OCI-LY1 (cell line): ENCODE measurements around the gene DIAPH3.

Experiments used
- H2AFZ ChIP-seq: fragments of 200-600 bp; sonication (generic), shearing (Covaris generic); 2 replicates; pipeline ENCODE4 v1.6.0; 2014; ENCODE audit warnings: antibody characterized with exemption, mild to moderate bottlenecking, low read length
- H3F3A ChIP-seq: fragments of 200-600 bp; sonication (generic), shearing (Covaris generic); 2 replicates; pipeline ENCODE4 v1.6.0; 2014; ENCODE audit warnings: mild to moderate bottlenecking, antibody characterized with exemption, low read length, moderate library complexity; ENCODE audit not compliant: insufficient read depth
- H3K27ac ChIP-seq: fragments of 200-600 bp; sonication (generic); 2 replicates; pipeline ENCODE4 v1.5.1; 2014; ENCODE audit warnings: low read length, mixed run types, mild to moderate bottlenecking, low read depth; ENCODE audit not compliant: poor library complexity, severe bottlenecking
- H3K27me3 ChIP-seq: fragments of 200-600 bp; sonication (generic); 2 replicates; pipeline ENCODE4 v1.6.0; 2014; ENCODE audit warnings: antibody characterized with exemption, mild to moderate bottlenecking, low read length, moderate library complexity; ENCODE audit not compliant: insufficient read depth
- H3K36me3 ChIP-seq: fragments of 200-600 bp; sonication (generic); 2 replicates; pipeline ENCODE4 v1.6.1; 2014; ENCODE audit warnings: mild to moderate bottlenecking, antibody characterized with exemption, low read length, moderate library complexity, mixed read lengths; ENCODE audit not compliant: insufficient read depth
- H3K4me1 ChIP-seq: fragments of 200-600 bp; sonication (generic); 2 replicates; pipeline ENCODE4 v1.5.1; 2014; ENCODE audit warnings: mild to moderate bottlenecking, low read length, moderate library complexity; ENCODE audit not compliant: insufficient read depth, severe bottlenecking
- H3K4me2 ChIP-seq: fragments of 200-600 bp; sonication (generic), shearing (Covaris generic); 2 replicates; pipeline ENCODE4 v1.6.1; 2014; ENCODE audit warnings: low read length
- H3K4me3 ChIP-seq: fragments of 200-600 bp; sonication (generic); 2 replicates; pipeline ENCODE4 v1.5.1; 2014; ENCODE audit warnings: low read length, low read depth, mild to moderate bottlenecking, mixed read lengths; ENCODE audit not compliant: poor library complexity, severe bottlenecking
- H3K79me2 ChIP-seq: fragments of 200-600 bp; shearing (Covaris generic); 2 replicates; pipeline ENCODE4 v1.6.1; 2016; ENCODE audit warnings: mixed run types, low read length, mixed read lengths; ENCODE audit not compliant: insufficient read depth
- H3K9ac ChIP-seq: fragments of 200-600 bp; sonication (generic), shearing (Covaris generic); 2 replicates; pipeline ENCODE4 v1.6.1; 2014; ENCODE audit warnings: mild to moderate bottlenecking, low read length, mixed read lengths
- H3K9me2 ChIP-seq: fragments of 200-600 bp; sonication (generic), shearing (Covaris generic); 2 replicates; pipeline ENCODE4 v1.6.1; 2014; ENCODE audit warnings: low read depth, mild to moderate bottlenecking, low read length, mixed read lengths
- H3K9me3 ChIP-seq: fragments of 200-600 bp; shearing (Covaris generic); 2 replicates; pipeline ENCODE4 v1.6.1; 2014; ENCODE audit warnings: low read length, mixed read lengths
- H4K20me1 ChIP-seq: fragments of 200-600 bp; sonication (generic), shearing (Covaris generic); 2 replicates; pipeline ENCODE4 v1.6.0; 2016; ENCODE audit warnings: mild to moderate bottlenecking, low read length; ENCODE audit not compliant: insufficient read depth
- EZH2 ChIP-seq: fragments of 200-600 bp; sonication (generic), shearing (Covaris generic); IDR thresholded peaks from 2 replicates; pipeline ENCODE4 v1.8.0; 2017; ENCODE audit warnings: borderline replicate concordance, mixed run types, mild to moderate bottlenecking, antibody characterized with exemption, low read length, moderate library complexity, mixed read lengths
- TF ChIP-seq, protein P1 (sequence below): fragments of 200-600 bp; sonication (generic), shearing (Covaris generic); IDR thresholded peaks from 2 replicates; pipeline ENCODE4 v1.5.1; 2017; ENCODE audit warnings: mild to moderate bottlenecking, antibody characterized with exemption, low read length, moderate library complexity, mixed read lengths

Gene DIAPH3

DNA sequence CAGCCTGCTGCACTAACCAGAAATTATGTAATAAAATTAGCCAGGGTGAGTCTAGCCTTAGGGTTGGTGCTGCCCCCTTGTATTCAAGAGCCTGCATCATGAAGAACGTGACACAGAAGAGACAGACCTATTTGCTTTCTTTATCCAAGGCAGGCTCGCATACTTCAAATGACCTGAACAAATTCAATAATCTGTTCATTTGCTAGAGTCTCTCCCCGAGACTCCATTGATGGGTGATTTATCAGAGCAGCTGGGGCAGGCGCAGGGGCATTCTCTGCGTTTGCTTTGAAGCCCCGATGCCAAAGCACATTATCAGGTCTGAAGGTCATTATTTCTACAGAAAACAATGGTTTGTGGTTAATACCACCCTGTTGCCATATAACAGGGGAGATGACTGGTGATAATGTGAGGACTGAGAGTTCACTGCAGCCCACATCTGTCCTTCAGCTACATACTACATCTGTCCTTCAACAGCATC, 520.3 kb downstream of the DIAPH3 start:
- H3K27me3 ChIP-seq, result no peaks in the 10 kb centered on the region
- H4K20me1 ChIP-seq, result no peaks in the 10 kb centered on the region
- H3K4me3 ChIP-seq, result no peak overlapping the region
- no peak overlapping the region for H3K4me2 ChIP-seq
- no peaks in the 10 kb centered on the region for H3K9me3 ChIP-seq
- H3K9ac ChIP-seq, result no peak overlapping the region
- H3K27ac ChIP-seq, result no peak overlapping the region
- H3K36me3 ChIP-seq, result no peaks in the 10 kb centered on the region
- no peak overlapping the region for H2AFZ ChIP-seq
- no peaks in the 10 kb centered on the region for H3K79me2 ChIP-seq
- H3F3A ChIP-seq, result no peaks in the 10 kb centered on the region
- H3K9me2 ChIP-seq, result no peaks in the 10 kb centered on the region
- H3K4me1 ChIP-seq, result no peaks in the 10 kb centered on the region
- TF ChIP-seq, protein P1, sequence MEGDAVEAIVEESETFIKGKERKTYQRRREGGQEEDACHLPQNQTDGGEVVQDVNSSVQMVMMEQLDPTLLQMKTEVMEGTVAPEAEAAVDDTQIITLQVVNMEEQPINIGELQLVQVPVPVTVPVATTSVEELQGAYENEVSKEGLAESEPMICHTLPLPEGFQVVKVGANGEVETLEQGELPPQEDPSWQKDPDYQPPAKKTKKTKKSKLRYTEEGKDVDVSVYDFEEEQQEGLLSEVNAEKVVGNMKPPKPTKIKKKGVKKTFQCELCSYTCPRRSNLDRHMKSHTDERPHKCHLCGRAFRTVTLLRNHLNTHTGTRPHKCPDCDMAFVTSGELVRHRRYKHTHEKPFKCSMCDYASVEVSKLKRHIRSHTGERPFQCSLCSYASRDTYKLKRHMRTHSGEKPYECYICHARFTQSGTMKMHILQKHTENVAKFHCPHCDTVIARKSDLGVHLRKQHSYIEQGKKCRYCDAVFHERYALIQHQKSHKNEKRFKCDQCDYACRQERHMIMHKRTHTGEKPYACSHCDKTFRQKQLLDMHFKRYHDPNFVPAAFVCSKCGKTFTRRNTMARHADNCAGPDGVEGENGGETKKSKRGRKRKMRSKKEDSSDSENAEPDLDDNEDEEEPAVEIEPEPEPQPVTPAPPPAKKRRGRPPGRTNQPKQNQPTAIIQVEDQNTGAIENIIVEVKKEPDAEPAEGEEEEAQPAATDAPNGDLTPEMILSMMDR, result no peak
- TF ChIP-seq EZH2, result no peak

DNA sequence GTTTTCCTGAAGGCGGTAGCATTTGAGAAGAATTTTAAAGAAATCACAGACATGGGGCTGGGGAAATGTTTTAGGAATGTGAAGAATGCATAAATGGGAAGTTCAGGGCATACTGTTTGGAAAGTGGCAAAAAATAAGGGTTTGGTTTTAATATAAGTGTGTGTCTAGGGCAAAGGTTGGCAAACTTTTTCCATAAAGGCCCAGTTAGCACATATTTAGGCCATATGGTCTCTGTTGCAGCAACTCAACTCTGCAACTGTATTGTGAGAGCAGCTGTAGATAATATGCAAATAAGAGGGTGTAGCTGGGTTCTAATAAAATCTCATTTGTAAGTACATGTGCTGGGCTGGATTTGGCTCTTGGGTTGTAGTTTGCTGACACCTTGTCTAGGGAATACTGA, 521.9 kb downstream of the DIAPH3 start:
- H3K36me3 ChIP-seq, result no peaks in the 10 kb centered on the region
- H2AFZ ChIP-seq, result no peak overlapping the region
- no peaks in the 10 kb centered on the region for H4K20me1 ChIP-seq
- TF ChIP-seq, protein P1, result no peak
- TF ChIP-seq EZH2, result no peak
- H3K9me2 ChIP-seq, result no peaks in the 10 kb centered on the region
- H3K9me3 ChIP-seq, result no peaks in the 10 kb centered on the region
- no peaks in the 10 kb centered on the region for H3F3A ChIP-seq
- H3K4me2 ChIP-seq, result no peak overlapping the region
- no peaks in the 10 kb centered on the region for H3K79me2 ChIP-seq
- no peak overlapping the region for H3K27ac ChIP-seq
- no peaks in the 10 kb centered on the region for H3K27me3 ChIP-seq
- H3K4me3 ChIP-seq, result no peak overlapping the region
- no peaks in the 10 kb centered on the region for H3K4me1 ChIP-seq
- no peak overlapping the region for H3K9ac ChIP-seq

DNA sequence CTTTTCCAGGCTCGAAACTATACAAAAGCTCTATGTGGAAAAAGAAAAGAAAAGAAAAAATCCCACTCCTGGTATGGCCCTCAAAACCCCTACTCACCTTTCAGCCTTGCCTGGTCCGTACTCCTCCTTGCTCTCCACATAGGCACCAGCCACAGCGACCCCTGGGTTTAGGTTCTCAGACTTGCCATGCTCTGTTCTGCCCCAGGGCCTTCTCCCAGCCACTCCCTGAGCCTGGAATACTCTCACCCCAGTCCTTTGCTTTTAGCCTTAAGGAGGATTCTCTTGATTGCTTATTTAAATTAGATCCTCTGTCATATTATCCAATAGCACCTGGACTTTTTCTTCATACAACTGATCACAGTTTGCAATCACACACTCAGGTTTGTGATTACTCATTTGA, 522.5 kb downstream of the DIAPH3 start:
- H3K27ac ChIP-seq, result no peak overlapping the region
- no peaks in the 10 kb centered on the region for H3K9me3 ChIP-seq
- no peaks in the 10 kb centered on the region for H3K9me2 ChIP-seq
- no peak overlapping the region for H3K4me3 ChIP-seq
- no peaks in the 10 kb centered on the region for H3K27me3 ChIP-seq
- no peaks in the 10 kb centered on the region for H3K36me3 ChIP-seq
- no peaks in the 10 kb centered on the region for H4K20me1 ChIP-seq
- no peak overlapping the region for H3K4me2 ChIP-seq
- no peak overlapping the region for H2AFZ ChIP-seq
- no peak for TF ChIP-seq EZH2
- TF ChIP-seq, protein P1, result no peak
- no peaks in the 10 kb centered on the region for H3K4me1 ChIP-seq
- no peak overlapping the region for H3K9ac ChIP-seq
- H3F3A ChIP-seq, result no peaks in the 10 kb centered on the region
- no peaks in the 10 kb centered on the region for H3K79me2 ChIP-seq
